ENCODE results near the gene WDR6. TPM values are rescaled to one million over a fixed set of nuclear protein-coding genes. Genes with fewer than 3 reads are reported as not detected.
"Not testable (repeated sequence)": the region's sequence is repeated elsewhere in the genome, so short reads cannot be mapped to it uniquely, and the experiment has no call there.

Gene WDR6
- total RNA-seq, 2 donors from 2014 or later, result 145 to 159 TPM

DNA sequence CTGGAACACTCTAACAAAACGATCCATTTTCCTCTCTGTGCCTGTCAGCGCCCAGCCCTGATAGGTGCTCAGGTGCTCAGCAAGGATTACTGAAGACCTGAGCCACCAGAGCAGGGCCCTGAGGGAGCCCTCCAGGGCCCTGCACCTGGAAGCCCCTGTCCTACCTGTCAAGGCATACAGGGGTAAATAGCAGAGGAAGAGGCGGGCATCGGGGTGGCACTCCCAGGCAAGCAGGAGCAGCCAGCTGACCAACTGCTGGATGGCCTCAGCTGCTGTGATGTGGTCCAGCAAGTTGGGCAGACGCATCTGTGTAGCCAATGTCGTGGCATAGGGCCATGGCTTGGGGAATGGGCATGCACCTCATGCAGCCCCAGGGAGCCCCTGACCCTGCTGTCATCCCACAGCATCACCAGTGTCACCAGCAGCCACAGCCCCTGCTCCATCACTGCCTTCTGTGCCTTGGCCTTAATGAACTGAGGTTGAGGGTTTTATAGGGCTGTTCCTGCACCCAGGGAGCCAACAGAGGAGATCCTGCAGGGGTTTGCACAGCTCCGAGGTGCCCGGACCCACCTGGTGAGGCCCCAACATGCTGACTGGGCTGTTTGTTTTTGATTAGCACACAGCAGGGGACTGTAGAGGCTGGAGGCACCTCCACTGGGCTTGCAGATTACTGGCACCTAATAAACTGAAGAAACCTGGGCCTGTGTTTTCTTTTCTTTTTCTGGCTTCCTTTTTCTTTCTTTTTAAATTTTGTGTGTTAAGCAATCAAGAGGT, 7.9 kb upstream of the WDR6 start:
- Mint-ChIP-seq H3K36me3 (ENCODE audit: insufficient read depth in 2 of 2) (peaks cover 0 to 2% of the 10 kb centered on the region in 2 donors), H3K4me1 (ENCODE audit: low read depth) (peaks cover 6% of the 10 kb centered on the region), H3K4me3 (no peak overlapping the region), H3K9me3 (no peaks in the 10 kb centered on the region), H3K27me3 (ENCODE audit: low read depth) (no peaks in the 10 kb centered on the region), H3K27ac (peak overlapping the region; percentile 63)
- no peak for ATAC-seq (replicated peaks in 1 of 2)
- DNase-seq, result no peak

- DNase-seq, result no peak
- Mint-ChIP-seq H3K27me3 (ENCODE audit: low read depth) (no peaks in the 10 kb centered on the region), H3K4me1 (ENCODE audit: low read depth) (no peaks in the 10 kb centered on the region), H3K4me3 (no peak overlapping the region), H3K27ac (peak overlapping the region; percentile 59), H3K36me3 (ENCODE audit: insufficient read depth in 2 of 2) (no peaks in the 10 kb centered on the region), H3K9me3 (no peaks in the 10 kb centered on the region)
- no peak for ATAC-seq (replicated peaks in 1 of 2)
Measured at GRCh38 chr3:49001155-49001554, 6.0 kb upstream of the WDR6 start.

DNA sequence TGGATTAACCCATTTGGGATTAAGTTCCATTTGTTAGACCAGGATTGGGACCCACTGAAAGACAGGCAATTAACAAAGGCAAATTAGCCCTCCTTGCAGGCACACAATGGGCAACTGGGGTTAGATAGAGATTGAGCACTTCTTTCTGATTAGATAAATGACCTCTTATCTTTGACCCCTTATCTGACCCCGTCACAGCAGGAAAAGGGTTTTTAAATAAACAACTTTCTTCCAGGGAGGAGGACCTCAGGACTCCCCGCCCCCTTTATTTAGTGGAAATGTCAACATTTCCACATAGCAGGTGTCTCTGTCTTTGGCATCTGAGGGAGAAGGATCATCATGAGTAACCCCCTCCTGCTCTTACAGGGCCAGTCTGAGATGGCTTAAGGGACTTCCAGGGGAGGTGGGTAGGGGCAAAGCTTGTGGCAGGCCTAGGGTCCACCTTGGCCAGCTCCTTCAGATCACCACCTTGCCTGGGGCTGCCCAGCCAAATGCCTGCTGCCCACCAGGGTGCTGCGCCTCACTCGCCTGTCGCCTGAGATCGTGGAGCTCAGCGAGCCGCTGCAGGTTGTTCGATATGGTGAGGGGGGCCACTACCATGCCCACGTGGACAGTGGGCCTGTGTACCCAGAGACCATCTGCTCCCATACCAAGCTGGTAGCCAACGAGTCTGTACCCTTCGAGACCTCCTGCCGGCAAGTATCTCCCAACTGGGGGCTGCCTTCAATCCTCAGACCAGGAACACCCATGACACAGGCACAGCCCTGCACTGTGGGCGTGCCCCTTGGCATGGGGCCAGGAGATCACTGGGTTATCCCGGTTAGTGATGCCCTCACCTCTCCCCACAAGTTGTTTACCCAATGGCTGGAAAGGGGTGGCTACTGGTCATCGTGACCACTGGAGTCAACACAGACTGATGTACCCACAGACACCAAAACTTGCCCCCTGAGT, 2.6 kb upstream of the WDR6 start:
- Mint-ChIP-seq H3K4me1 (ENCODE audit: low read depth) (peaks cover 25% of the 10 kb centered on the region), H3K36me3 (ENCODE audit: insufficient read depth in 2 of 2) (peaks cover 2 to 3% of the 10 kb centered on the region in 2 donors), H3K27ac (no peak overlapping the region), H3K4me3 (no peak overlapping the region), H3K27me3 (ENCODE audit: low read depth) (no peaks in the 10 kb centered on the region), H3K9me3 (no peaks in the 10 kb centered on the region)
- ATAC-seq (replicated peaks in 1 of 2), result no peak
- DNase-seq, result no peak

DNA sequence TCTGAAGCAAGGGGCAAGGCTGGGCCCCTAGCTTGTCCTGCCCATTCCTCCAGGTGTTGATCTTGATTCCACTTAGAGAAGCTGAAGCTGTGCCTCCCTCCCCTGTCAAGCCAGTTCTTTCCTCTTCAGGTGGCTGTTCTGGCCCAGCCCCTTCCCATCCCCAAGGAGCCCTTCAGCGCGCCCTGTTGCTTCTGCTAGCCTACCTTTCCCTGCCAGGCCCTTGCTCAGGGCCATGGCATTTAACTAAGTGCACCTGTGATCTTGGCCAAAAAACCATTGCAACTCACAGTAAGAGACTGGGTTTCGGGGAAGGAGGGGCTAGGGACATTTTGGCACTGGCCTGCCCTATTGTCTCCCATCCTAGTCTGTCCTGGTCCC, 1.9 kb upstream of the WDR6 start:
- DNase-seq (no peak), ATAC-seq (replicated peaks in 1 of 2) (no peak)
- Mint-ChIP-seq H3K27ac (no peak overlapping the region), H3K27me3 (ENCODE audit: low read depth) (no peaks in the 10 kb centered on the region), H3K36me3 (ENCODE audit: insufficient read depth in 2 of 2) (peaks cover 2 to 3% of the 10 kb centered on the region in 2 donors), H3K4me3 (no peak overlapping the region), H3K9me3 (no peaks in the 10 kb centered on the region), H3K4me1 (ENCODE audit: low read depth) (peaks cover 25% of the 10 kb centered on the region)

DNA sequence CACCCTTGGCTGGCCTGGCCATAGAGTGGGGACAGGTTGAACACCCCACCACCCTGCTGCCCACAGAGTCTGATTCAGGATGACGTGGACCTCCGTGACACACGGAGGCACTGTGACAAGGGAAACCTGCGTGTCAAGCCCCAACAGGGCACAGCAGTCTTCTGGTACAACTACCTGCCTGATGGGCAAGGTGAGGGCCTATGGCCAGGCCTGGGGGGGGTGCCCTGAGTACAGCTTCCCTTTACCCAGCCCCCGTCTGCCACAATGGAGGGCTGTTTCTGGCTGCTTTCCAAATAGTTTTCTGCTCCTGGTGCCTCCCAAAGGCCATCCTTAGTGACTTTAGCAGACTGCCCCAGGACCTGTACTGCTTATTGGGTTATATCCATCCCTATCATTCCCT, 1.2 kb upstream of the WDR6 start:
- no peak for ATAC-seq (replicated peaks in 1 of 2)
- H3K27ac Mint-ChIP-seq, result no peak overlapping the region
- H3K4me3 Mint-ChIP-seq, result peak overlapping the region; percentile 98 to 99
- no peak for DNase-seq
- peaks cover 25% of the 10 kb centered on the region for H3K4me1 Mint-ChIP-seq (ENCODE audit: low read depth)
- H3K27me3 Mint-ChIP-seq (ENCODE audit: low read depth), result no peaks in the 10 kb centered on the region
- peaks cover 2 to 3% of the 10 kb centered on the region in 2 donors for H3K36me3 Mint-ChIP-seq (ENCODE audit: insufficient read depth in 2 of 2)
- no peaks in the 10 kb centered on the region for H3K9me3 Mint-ChIP-seq

GRCh38 chr3:49006408-49007067, 653 bp upstream of the WDR6 start:
- H3K27me3 Mint-ChIP-seq (ENCODE audit: low read depth), result no peaks in the 10 kb centered on the region
- ATAC-seq (replicated peaks in 1 of 2) (no peak), DNase-seq (peak in 1 of 2 donors; percentile 26)
- peak overlapping the region; percentile 98 to 99 for H3K4me3 Mint-ChIP-seq
- H3K36me3 Mint-ChIP-seq (ENCODE audit: insufficient read depth in 2 of 2), result peaks cover 2 to 3% of the 10 kb centered on the region in 2 donors
- H3K9me3 Mint-ChIP-seq, result no peaks in the 10 kb centered on the region
- H3K4me1 Mint-ChIP-seq (ENCODE audit: low read depth), result peaks cover 25% of the 10 kb centered on the region
- peak overlapping the region; percentile 100 for H3K27ac Mint-ChIP-seq

- Mint-ChIP-seq H3K9me3 (no peaks in the 10 kb centered on the region), H3K36me3 (ENCODE audit: insufficient read depth in 2 of 2) (peaks cover 4 to 7% of the 10 kb centered on the region in 2 donors), H3K4me1 (ENCODE audit: low read depth) (peaks cover 31% of the 10 kb centered on the region), H3K27ac (peak overlapping the region; percentile 95), H3K4me3 (peak overlapping the region; percentile 98 to 99), H3K27me3 (ENCODE audit: low read depth) (no peaks in the 10 kb centered on the region)
- DNase-seq, result peak; percentile 91 to 94
- peak; percentile 64 to 65 for ATAC-seq (replicated peaks in 1 of 2)
Measured at GRCh38 chr3:49007771-49008528, 759 bp downstream of the WDR6 start.

DNA sequence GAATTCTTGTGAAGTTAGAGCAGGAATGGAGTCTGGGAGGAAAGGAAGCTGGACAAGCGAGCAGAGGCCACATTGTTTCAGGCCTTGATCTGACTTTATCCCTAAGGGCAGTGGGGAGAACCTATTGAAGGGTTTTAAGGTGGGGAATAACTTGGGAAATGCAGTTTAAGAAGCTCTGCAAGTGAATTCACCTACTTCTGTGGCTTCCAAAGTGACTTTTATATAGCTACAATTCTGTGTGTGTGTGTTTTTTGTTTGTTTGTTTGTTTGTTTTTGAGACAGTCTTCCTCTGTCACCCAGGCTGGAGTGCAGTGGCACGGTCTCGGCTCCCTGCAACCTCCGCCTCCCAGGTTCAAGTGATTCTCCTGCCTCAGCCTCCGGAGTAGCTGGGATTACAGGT, 1.4 kb downstream of the WDR6 start:
- H3K36me3 Mint-ChIP-seq (ENCODE audit: insufficient read depth in 2 of 2); H3K27me3 Mint-ChIP-seq (ENCODE audit: low read depth); DNase-seq; ATAC-seq (replicated peaks in 1 of 2); H3K9me3 Mint-ChIP-seq: not testable (repeated sequence)
- H3K4me3 Mint-ChIP-seq, result peak overlapping the region; percentile 98 to 99
- peaks cover 31% of the 10 kb centered on the region for H3K4me1 Mint-ChIP-seq (ENCODE audit: low read depth)
- peak overlapping the region; percentile 95 for H3K27ac Mint-ChIP-seq

- H3K4me3 Mint-ChIP-seq, result peak overlapping the region; percentile 56
- peak overlapping the region; percentile 55 for H3K27ac Mint-ChIP-seq
- ATAC-seq (replicated peaks in 1 of 2) (no peak), DNase-seq (no peak)
- H3K36me3 Mint-ChIP-seq (ENCODE audit: insufficient read depth in 2 of 2), result peaks cover 4 to 7% of the 10 kb centered on the region in 2 donors
- H3K4me1 Mint-ChIP-seq (ENCODE audit: low read depth), result peaks cover 31% of the 10 kb centered on the region
- H3K27me3 Mint-ChIP-seq (ENCODE audit: low read depth), result no peaks in the 10 kb centered on the region
- no peaks in the 10 kb centered on the region for H3K9me3 Mint-ChIP-seq
Measured at GRCh38 chr3:49009396-49009795, 2.2 kb downstream of the WDR6 start.

GRCh38 chr3:49012441-49013017, 5.3 kb downstream of the WDR6 start:
- Mint-ChIP-seq H3K27me3 (ENCODE audit: low read depth) (no peaks in the 10 kb centered on the region), H3K36me3 (ENCODE audit: insufficient read depth in 2 of 2) (peaks cover 4 to 7% of the 10 kb centered on the region in 2 donors), H3K27ac (no peak overlapping the region), H3K4me3 (no peak overlapping the region), H3K4me1 (ENCODE audit: low read depth) (peaks cover 36% of the 10 kb centered on the region), H3K9me3 (no peaks in the 10 kb centered on the region)
- ATAC-seq (replicated peaks in 1 of 2) (no peak), DNase-seq (no peak)

DNA sequence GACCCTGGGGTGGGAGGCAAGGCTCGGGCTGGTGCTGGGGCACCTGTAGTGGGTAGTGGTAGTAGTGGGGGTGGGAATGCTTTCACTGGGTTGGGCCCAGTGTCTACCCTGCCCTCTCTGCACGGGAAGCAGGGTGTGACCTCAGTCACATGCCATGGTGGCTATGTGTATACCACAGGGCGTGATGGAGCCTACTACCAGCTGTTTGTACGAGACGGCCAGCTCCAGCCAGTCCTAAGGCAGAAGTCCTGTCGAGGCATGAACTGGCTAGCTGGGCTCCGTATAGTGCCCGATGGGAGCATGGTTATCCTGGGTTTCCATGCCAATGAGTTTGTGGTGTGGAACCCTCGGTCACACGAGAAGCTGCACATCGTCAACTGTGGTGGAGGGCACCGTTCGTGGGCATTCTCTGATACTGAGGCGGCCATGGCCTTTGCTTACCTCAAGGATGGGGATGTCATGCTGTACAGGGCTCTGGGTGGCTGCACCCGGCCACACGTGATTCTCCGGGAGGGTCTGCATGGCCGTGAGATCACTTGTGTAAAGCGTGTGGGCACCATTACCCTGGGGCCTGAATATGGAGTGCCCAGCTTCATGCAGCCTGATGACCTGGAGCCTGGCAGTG, 6.0 kb downstream of the WDR6 start:
- ATAC-seq (replicated peaks in 1 of 2), result no peak
- H3K4me1 Mint-ChIP-seq (ENCODE audit: low read depth), result peaks cover 34% of the 10 kb centered on the region
- H3K9me3 Mint-ChIP-seq, result no peaks in the 10 kb centered on the region
- H3K27me3 Mint-ChIP-seq (ENCODE audit: low read depth), result no peaks in the 10 kb centered on the region
- no peak overlapping the region for H3K4me3 Mint-ChIP-seq
- H3K36me3 Mint-ChIP-seq (ENCODE audit: insufficient read depth in 2 of 2), result peaks cover 4 to 7% of the 10 kb centered on the region in 2 donors
- DNase-seq, result no peak
- no peak overlapping the region for H3K27ac Mint-ChIP-seq

Data from activated T-cell treated with anti-CD3 and anti-CD28 coated beads, Interleukin-2, amount 50 U/mL, for 72 hours (primary cell).